ENCODE results near the gene SCAP. TPM values are rescaled to one million over a fixed set of nuclear protein-coding genes. Genes with fewer than 3 reads are reported as not detected.

SCAP gene
- total RNA-seq, 1 experiment from 2014 or later: 115 TPM

GRCh38 chr3:47365213-47366153 is 110.3 kb downstream of the SCAP start:
- H3K4me3 Mint-ChIP-seq: no peak overlapping the region
- peaks cover 1% of the 10 kb centered on the region for H3K9me3 Mint-ChIP-seq
- ChIA-PET POLR2A (no interaction called here), CTCF (no interaction called here)
- TF ChIP-seq ZNF416 (CRISPR knock-in tag; IDR thresholded peaks at IDR 0.05) (no peak), ZNF121 (CRISPR knock-in tag; IDR thresholded peaks at IDR 0.05) (no peak), ATF1 (CRISPR knock-in tag; IDR thresholded peaks at IDR 0.05) (no peak), FOXJ3 (CRISPR knock-in tag; IDR thresholded peaks at IDR 0.05; ENCODE audit: borderline replicate concordance) (no peak), NFYB (CRISPR knock-in tag; conservative IDR thresholded peaks at IDR 0.05; ENCODE audit: low read depth) (no peak)
- H3K4me1 Mint-ChIP-seq: 0 out of 2 replicates have a peak, but pooled peaks cover 3% of the 10 kb centered on the region
- H3K27me3 Mint-ChIP-seq (ENCODE audit: low read depth): no peaks in the 10 kb centered on the region
- no peak for DNase-seq (ENCODE audit: low spot score)
- peaks cover under 1% of the 10 kb centered on the region for H3K36me3 Mint-ChIP-seq
- ATAC-seq: no peak
- no peak overlapping the region for H3K27ac Mint-ChIP-seq

Other genes starting within 250 kb of the SCAP start
- gene KIF9, start 193.1 kb downstream of the SCAP start, total RNA-seq (2021): 4.4 to 5.8 TPM (median 5.7 TPM) in 3 replicates
- gene KLHL18, start 193.0 kb downstream of the SCAP start, total RNA-seq (2021): 23.4 to 29.5 TPM (median 28.4 TPM) in 3 replicates
- gene PTPN23, start 94.9 kb downstream of the SCAP start, total RNA-seq (2021): 44.1 to 53.5 TPM (median 49.8 TPM) in 3 replicates
- gene ELP6, start 37.8 kb upstream of the SCAP start, total RNA-seq (2021): 62.0 to 67.6 TPM (median 65.4 TPM) in 3 replicates
- 3.3 to 4.4 TPM (median 3.7 TPM) in 3 replicates for gene CSPG5, start 102.9 kb upstream of the SCAP start, total RNA-seq (2021)